Activated CD8-positive, alpha-beta memory T cell treated with anti-CD3 and anti-CD28 coated beads for 1 hour (primary cell): ENCODE data around the gene SPINK2.

Experiments
- DNase-seq, 2 donors: peaks; one replicate each; pipeline ENCODE4 v3.0.0-alpha.2; 2020; ENCODE audit warnings: low read depth in 1 of 2; ENCODE audit errors: extremely low read depth in 1 of 2

SPINK2 gene, protein sequence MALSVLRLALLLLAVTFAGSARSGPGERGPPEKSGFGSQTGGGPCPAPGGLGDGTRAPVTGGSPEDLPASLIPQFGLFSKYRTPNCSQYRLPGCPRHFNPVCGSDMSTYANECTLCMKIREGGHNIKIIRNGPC

DNA sequence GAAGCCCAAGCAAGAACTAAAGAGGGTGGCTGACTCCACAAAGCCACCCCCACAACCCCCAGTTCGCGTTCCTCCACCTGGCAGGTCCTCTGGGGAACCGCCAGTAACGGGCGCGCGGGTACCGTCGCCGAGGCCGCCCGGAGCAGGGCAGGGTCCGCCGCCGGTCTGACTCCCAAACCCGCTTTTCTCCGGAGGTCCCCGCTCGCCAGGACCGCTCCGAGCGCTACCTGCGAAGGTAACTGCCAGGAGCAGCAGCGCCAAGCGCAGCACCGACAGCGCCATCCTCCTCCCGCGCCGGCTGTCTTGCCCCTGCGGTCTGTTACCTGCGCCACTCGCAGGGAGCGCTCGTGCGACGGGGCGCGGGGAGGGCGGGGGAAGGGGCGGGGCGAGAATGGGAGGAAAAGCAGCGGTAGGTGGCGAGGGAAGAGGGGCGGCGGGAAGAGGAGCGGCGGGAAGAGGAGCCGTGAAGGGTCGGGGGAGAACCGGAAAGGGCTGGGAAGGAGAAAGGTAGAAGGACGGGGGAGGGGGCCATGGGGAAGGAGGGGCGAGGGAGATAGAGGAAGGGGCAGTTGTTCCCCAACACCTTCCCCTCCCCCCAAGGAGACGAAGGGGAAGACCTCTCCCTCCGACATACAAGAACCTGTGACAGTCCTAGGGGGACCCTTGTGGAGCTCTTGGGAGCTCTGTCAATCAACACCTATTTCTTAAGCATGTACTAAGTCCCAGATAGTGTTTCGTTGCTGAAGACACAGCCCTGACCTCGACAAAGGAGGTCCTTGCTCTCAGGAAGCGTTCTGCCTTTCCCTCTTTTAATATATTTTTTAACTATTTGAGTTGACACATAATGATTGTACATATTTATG lies at the start of gene SPINK2:
Gene SPINK2, minus strand, starts transcription at position 321 of the 863 bp plus-strand sequence. Its CDS starts 39 bp downstream, at position 282.
- peak; percentile 38 to 53 for DNase-seq

DNA sequence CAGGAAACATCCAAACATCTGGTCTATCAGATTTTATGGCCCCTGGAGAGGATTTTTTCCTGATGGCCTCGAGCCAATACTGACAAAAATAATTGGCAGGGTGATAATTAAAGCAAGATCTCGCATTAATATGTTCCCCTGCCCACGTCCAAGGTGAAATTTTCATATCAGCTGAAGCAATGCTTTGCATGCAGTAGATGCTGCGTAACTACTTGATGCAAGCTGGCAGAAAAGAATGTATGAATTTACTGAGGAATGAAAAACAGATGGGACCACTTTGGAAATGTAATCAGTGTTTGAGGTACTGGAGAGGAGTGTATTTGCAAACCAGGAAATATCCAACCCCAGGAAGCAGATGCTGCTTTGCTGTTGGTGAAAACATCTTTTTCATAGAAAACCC lies 49.4 kb upstream of the SPINK2 start:
- no peak for DNase-seq

DNA sequence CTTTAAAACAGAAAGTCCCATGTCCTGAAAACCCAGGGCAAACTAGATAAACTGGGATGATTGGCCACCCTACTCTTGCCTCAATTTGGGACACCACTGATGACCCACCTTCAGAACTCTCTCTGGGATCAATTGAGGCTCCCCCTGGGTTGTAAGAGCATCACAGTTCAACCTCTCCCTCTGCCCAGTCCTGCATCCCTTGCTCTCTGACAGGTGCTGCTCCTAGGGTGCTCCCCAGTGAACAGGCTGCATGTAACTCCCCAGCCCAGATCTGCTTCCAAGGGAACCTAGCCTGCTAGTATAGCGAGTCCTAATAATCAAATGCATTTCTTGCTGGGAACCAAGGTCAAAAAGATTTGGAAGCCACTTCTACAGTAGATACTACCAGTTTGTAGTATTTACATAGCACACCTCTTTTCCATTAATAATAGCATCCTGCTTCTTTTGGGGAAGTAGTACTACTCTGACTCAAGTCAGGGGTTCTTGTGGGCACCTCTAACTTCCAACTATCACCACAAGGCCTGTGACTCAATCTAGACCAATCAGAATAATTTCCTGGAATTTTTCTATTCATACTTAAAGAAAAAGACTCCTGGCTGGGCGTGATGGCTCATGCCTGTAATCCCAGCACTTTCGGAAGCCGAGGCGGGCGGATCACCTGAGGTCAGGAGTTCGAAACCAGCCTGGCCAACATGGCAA lies 42.1 kb upstream of the SPINK2 start:
- no peak for DNase-seq

DNA sequence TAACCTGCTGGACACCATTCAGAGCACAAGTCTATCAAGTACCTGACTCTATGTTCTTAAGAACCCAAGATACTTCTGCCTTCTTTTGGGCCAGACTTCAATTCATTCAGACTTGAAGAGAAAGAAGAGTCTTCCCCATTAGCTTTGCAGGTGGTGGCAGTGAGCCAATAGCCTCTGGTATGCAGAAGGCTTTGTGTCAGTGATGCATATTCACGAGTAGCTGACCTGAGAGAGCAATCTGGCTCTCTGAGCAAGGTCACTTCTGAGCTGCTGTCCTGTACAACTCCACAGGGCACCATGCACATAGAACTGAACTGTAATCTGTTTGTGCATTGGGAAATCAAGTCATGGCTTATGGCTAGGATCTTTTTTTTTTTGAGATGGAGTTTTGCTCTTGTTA lies 39.9 kb upstream of the SPINK2 start:
- no peak for DNase-seq

DNA sequence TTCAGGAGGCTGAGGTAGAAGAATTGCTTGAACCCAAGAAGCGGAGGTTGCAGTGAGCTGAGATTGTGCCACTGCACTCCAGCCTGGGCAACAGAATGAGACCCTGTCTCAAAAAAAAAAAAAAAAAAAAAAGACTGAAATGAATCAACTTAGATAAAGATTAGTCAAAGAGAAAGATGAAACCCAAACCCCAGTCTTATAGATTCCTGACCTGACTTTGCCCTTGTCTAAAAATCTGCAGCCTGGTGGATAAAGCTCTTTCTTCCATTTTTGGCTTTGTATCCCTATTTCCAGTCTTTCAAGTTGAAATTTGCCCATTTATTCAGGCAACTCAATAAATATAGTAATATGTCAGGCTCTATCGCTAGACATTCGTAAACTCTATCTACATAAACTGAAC lies 39.3 kb upstream of the SPINK2 start:
- DNase-seq = no peak

DNA sequence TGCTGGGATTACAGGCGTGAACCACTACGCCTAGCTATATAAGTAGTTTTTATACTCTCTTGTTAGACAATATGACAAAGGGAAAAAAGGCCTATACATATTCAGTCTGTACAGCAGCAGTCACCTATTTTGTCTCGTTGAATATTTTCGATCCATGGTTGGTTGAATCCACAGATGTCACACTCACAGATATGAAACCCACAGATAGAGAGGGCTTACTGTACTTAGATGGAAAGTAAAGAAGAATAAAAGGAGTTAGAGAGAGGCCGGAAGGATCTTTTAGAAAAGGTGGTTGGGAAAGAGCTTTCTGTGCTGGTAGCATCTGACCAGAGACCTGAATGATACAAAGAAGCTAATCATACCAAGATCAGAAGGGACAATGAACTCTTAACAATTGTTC lies 38.3 kb upstream of the SPINK2 start:
- DNase-seq = no peak

DNA sequence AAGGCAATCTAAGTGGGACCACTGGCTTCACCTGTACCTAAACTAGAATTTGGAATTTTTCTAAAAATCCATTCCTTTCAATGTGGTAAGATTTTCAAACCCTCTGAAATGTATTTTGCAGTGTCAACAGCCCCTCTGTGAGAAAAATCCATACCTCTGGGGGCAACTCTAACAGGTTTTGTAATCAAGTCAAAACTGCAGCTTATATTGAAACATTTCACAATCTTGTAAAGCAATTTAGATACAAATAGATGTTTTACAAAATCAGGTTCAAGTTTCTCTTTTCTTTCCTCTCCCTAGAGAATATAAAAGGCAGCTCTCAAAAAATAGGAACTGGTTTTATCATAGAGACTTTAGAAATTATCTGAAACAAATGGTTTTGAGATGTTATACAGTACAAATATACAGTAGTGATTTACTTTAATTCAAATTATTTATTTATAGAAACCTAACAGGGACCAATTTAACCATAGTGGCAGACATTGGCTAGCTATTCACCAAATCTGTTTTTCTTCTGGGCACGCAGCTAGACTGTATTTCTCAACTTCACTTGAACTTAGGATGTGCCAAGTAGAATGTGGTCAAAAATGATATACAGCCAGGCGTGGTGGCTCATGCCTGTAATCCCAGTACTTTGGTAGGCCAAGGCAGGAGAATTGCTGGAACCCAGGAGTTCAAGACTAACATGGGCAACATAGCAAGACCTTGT lies 36.3 kb upstream of the SPINK2 start:
- DNase-seq = no peak

DNA sequence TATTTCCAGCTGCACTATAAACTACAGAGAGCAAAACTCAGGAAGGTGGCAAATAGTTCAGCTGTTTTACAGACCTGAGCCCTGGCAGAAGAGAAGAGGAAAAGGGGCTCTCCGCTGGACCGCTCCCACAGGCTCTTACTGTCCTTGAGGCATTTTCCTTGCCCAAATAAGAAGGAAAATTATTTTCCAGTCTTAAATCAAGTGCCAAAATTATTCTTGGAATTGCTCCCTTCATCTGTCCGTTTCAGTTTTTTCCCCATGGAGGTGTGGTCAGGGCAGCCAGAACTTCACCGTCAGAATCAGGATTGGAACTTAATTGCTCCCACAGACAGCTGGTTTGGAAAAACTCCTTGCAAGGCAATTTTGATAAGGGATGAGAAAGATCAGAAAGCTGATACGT lies 35.2 kb upstream of the SPINK2 start:
- DNase-seq = no peak

DNA sequence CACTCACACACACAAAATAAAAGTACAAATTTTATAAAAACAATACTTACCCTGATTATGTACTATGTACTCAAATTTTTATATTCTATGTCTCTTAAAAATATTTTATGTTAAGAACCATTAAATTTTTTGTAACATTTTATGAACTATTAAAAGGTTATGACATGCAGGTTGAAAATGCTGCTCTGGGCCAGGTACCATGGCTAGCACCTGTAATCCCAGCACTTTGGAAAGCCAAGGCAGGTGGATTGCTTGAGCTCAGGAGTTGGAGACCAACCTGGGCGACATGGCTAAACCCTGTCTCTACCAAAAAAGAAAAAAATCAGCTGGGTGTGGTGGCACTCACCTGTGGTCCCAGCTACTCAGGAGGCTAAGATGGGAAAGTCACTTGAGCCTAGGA lies 29.4 kb upstream of the SPINK2 start:
- DNase-seq = no peak

DNA sequence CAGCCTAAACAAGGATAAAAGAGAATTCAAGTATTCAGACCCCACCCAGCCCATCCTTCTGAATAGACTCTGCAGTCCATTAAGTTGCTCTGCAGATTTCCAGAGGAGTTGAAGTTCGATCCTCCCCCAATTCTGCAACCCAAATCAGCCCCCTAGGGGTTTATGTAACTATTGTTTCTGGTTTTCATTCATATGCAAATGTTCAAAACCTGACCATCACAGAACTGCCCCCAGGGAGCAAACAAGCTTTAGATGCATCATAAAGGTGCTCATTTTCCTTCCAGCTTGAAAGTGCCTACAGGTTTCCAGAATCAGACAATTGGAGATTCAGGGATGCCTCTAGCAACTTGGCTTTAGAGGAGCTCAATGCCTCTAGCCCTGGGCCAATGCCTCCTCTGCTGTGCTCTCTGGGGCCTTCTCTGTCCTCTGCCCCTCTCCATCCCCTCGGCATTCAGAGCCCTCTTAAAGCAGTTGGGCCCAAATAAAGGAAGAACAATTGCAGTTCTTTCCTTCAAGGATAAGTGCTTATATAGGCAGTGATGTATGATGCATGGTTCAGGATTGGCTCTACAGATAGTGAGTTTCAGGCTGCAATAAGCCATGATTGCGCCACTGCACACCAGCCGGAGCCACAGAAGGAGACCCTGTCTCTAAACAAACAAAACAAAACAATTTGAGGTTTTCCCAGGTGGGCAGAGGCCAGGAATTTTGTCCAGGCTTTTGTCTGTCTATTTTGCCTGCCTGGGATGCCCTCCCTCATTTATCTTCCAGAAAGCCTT lies 23.5 kb upstream of the SPINK2 start:
- DNase-seq = no peak

DNA sequence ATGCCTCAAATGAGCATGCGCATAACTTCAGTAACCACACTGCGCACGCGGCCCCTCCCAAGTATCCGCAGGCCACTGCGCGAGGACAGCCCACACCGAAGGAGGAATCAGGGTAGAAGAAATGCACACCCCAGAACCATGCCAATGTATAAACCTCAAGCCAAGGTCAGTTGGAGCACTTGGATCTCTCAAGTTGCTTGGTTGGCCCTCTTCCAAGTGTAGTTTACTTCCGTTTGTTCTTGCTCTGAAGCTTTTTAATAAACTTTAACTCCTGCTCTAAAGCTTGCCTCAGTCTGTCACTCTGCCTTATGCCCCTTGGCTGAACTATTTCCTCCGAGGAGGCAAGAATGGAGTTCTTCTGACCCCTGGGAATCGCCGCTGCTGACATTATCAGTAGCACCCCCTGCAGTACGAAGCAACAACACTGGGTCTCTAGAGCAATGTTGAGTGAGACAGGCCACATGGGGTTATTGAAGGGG lies 22.0 kb upstream of the SPINK2 start:
- DNase-seq = no peak

DNA sequence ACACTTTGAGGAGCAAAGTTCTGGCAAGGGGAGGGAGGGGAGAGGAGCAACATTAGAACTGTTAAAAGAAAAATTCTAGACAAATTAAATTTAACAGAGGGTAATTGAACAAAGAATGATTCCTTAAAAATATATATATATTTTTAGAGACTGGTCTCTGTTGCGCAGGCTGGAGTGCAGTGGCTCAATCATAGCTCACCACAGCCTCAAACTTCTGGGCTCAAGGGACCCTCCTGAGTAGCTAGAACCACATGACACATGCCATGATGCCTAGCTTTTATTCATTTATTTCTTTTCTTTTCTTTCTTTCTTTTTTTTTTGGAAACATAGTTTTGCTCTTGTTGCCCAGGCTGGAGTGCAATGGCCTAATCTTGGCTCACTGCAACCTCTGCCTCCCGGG lies 19.1 kb upstream of the SPINK2 start:
- DNase-seq = no peak

DNA sequence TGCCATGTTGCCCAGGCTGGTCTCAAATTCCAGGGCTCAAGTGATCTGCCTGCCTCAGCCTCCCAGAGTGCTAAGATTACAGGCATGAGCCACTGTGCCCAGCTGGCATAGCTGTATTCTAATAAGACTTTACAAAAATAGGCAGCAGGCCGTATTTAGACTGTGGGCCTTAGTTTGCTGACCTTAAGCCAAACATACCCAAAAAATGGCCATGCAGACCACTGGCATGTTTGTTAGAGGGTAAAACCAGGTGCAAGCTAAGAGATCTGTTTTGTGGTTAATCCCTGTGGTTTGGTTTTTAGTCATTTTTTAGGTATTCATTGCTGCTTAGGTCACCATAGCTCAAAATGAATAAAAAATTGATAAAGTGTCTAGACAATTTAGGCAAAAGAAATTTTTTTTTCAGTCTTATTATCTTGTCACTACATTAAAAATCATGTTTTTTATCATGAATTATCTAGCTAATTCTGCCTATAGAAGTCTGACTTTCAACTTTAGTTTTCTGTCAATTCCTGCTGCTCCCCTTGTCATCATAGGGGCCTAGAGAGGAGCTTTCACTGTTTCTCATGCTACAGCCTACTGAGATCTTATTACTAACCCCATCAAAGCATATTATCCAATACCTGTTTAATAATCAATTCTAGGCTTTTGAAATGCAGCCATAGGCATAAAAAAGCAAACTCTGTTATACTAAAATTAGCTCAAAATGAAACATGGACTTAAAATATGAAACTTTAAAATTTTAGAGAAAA lies 7.5 kb upstream of the SPINK2 start:
- DNase-seq = no peak

DNA sequence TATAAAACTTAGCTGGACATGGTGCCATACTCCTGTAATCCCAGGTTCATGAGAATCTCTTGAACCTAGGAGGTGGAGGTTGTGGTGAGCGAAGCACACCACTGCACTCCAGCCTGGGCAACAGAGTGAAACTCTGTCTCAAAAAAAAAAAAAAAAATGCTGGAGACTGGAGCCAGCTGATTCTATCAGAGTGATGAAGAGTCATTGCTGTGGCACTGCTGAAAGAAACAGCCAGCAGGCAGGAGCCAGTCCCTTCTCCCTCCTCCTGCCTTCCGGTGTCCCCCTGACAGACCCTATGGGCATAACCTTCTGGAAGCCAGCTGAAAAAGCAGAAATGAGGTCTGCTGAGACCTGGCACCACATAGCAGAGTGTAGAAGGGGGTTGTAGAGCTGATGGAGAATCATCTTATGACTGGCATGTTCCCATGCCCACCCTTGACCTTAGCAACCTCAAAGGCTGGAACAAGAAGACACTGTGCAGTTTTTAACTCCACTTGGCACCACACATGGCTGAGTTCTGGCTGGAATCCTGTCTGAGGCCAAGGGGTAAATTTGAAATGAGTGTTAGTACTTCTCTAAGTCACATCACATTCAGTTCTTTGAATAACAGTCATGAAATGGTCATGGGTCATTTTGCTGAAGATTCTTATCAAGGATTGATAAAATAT lies 2.6 kb upstream of the SPINK2 start:
- DNase-seq = no peak

DNA sequence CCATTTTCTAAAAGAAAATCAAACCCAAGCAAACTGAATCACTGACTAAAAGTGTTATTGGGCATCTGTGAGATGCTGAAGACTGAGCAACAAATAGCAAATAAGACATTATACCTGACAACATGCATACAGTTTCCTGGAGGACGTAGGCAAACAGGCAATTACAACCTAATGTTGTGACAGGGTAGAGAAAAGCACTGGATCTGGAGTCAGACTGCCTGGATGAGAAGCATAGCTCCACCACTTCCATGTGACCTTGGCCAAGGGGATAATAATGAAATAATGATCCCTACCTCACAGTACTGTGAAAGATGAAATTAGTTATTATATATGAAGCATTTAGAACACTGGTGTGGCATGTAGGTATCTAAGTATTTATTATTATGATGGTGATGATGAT lies 2.7 kb downstream of the SPINK2 start:
- DNase-seq = no peak

DNA sequence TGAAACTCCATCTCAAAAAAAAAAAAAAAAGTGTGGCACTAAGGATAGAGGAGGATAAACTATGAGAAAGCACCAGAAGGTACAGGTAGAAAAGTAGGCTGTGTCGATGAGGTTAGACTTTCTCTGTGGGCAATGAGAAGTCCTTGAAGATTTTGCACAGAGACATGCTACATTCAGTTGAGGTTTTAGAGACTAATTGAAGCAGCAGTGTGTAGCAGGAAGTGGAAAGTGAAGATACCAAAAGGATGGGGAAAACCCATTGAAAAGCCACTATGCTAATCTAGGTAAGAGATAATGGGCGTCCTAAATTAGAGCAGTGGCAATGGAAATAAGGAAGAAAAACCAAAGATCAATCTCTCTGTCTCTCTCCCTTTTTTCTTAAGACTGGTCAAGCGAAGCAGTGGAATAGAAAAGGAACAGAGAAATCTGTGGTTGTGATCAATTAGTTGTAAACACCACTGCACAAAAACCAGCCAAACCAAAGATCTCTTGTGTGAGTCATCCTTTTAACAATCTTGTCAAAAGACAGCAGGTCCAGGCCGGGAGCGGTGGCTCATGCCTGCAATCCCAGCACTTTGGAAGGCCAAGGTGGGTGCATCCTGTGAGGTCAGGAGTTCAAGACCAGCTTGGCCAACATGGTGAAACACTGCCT lies 3.5 kb downstream of the SPINK2 start:
- no peak for DNase-seq

DNA sequence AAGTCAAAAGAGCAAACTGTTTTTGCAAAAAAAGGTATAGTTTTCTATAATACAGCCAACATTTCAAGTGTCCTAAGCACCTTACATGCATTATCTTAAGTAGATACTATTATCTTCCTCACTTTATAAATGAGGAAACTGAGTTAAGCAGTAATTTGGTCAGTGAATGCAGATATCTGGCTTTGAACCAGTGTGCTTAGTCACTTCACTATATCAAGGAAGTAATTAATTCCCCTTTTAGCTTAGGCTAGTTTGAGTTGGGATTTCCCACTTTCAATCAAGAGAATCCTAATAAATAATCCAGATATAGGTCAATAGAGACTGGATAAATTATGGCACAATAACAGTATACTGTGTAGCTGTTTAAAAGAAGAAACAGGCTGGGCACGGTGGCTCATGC lies 14.8 kb downstream of the SPINK2 start:
- DNase-seq = no peak

DNA sequence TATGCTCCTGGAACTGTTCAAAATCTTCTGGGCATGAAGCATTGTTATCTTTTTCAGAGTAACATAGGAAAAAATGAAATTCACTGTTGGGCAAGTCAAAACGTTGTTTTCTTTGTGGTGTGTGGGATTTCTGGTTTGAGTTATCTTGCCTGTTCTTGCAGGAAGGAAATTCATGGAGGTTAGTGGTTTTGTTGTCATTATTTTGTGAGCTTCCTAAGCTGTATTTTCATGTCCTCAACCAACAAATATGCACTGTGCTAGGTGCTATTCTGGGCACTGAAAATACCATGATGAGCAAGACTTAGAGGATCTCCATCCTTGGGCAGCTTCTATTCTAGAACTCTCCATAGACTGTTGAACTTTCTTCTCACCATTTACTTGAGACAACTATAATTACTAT lies 16.9 kb downstream of the SPINK2 start:
- DNase-seq = no peak

DNA sequence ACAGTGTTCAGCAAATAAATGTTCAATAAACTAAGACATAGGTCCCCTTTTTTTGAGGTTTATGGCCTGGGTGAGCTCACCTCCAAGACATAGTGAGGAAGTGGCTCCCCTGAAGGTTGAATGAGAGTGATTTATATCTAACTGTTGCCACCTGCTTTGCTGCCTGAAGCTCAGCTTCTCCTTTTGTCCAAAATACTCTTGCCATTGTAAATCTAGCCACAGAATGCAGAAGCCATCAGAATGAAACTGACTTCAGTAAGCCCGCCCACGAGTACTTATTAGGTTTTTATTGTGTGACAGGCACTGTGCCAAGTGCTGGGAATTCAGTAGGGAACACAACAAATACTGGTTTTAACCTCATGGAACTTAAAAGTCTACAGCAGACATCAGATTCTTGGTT lies 18.0 kb downstream of the SPINK2 start:
- no peak for DNase-seq
